Mesangial cell (primary cell): ENCODE data around the gene OR10T2. TPM values are rescaled to one million over a fixed set of nuclear protein-coding genes. Genes with fewer than 3 reads are reported as not detected.

Experiments
- total RNA-seq: library from RNA; depleted of rRNA; stranded (reverse); fragments of >200 nt; gene quantifications from 2 replicates; pipeline ENCODE4 v1.2.3, GENCODE V29; 2015

The OR10T2 gene
- total RNA-seq: not detected in 2 replicates

GRCh38 chr1:158398818-158399514, at the start of gene OR10T2:
Gene OR10T2 (minus strand): TSS chr1:158399466. CDS start chr1:158399466, 0 bp downstream.

GRCh38 chr1:158426137-158426536, 26.9 kb upstream of the OR10T2 start, which contains the start of gene OR10K2:
Gene OR10K2 (minus strand): TSS chr1:158426237. CDS start chr1:158420866, 5,371 bp downstream.

GRCh38 chr1:158353303-158354075, 45.8 kb downstream of the OR10T2 start, which contains the start of gene CD1E:
Gene CD1E (plus strand): TSS chr1:158353894. CDS start chr1:158353989, 95 bp downstream.

Other genes with a start within 250 kb of the OR10T2 start
- 0.49 and 1.3 TPM in 2 replicates for gene CD1D, start 218.6 kb downstream of the OR10T2 start, total RNA-seq
- gene CD1A, start 145.0 kb downstream of the OR10T2 start, total RNA-seq: not detected in 2 replicates
- gene CD1C, start 109.5 kb downstream of the OR10T2 start, total RNA-seq: not detected in 2 replicates
- gene CD1B, start 67.9 kb downstream of the OR10T2 start, total RNA-seq: not detected in 2 replicates
- not detected in 2 replicates for gene CD1E, start 45.6 kb downstream of the OR10T2 start, total RNA-seq
- not detected in 2 replicates for gene OR10K2, start 26.8 kb upstream of the OR10T2 start, total RNA-seq
- not detected in 2 replicates for gene OR10K1, start 62.4 kb upstream of the OR10T2 start, total RNA-seq
- gene OR10R2, start 72.8 kb upstream of the OR10T2 start, total RNA-seq: not detected in 2 replicates
- gene OR6Y1, start 154.9 kb upstream of the OR10T2 start, total RNA-seq: not detected in 2 replicates
- gene OR6P1, start 171.1 kb upstream of the OR10T2 start, total RNA-seq: not detected in 2 replicates
- gene OR10X1, start 180.4 kb upstream of the OR10T2 start, total RNA-seq: not detected in 2 replicates
- gene OR10Z1, start 205.8 kb upstream of the OR10T2 start, total RNA-seq: not detected in 2 replicates